HepG2 (cell line): ENCODE results near the gene CACNA1C. TPM values are rescaled to one million over a fixed set of nuclear protein-coding genes. Genes with fewer than 3 reads are reported as not detected.

Experiments used
- ATAC-seq: fragments of 200-7000 bp; cut with Tn5 transposase; 3 replicates; pipeline ENCODE4 v1.9.1; 2020; ENCODE audit warnings: mild to moderate bottlenecking, moderate library complexity
- BruUV-seq: library from RNA; stranded (reverse); fragments of 400-500 nt; replicated peaks from 2 replicates; lab custom pipeline; 2021; lab: Mats Ljungman, UMichigan
- CTCF ChIA-PET: fragments of 300-600 bp; formaldehyde crosslinking; extraction: SDS; loops from one replicate; lab custom pipeline; 2021; ENCODE audit warnings: low total read pairs, inconsistent platforms, low intra/inter-chr PET ratio; lab: Yijun Ruan, JAX
- POLR2A ChIA-PET: fragments of 350-600 bp; sonication (Branson Sonifier 250); formaldehyde crosslinking; loops from one replicate; lab custom pipeline; 2020; ENCODE audit warnings: antibody characterized with exemption, inconsistent platforms; lab: Yijun Ruan, JAX
- DNase-seq: peaks from one replicate; pipeline ENCODE4 v3.0.0-alpha.2; 2015; ENCODE audit warnings: low spot score
- FAIRE-seq: peaks from 3 replicates; lab custom pipeline; 2011; peaks lifted over from hg19 to GRCh38; lab: Jason Lieb, UNC
- H2AFZ ChIP-seq: one replicate; pipeline ENCODE4 v1.6.1; 2011; ENCODE audit warnings: low read length, inconsistent platforms
- H3K27ac ChIP-seq: fragments of 300-600 bp; 3 replicates; pipeline ENCODE4 v1.8.0; 2011; ENCODE audit warnings: mixed run types, mild to moderate bottlenecking, mixed read lengths, low read length, inconsistent platforms; ENCODE audit not compliant: insufficient read depth; ENCODE audit errors: extremely low read length
- H3K27me3 ChIP-seq, 2 experiments: fragments of 200-600 bp in 1 of 2; 2 replicates in 1 of 2; 3 replicates in 1 of 2; pipeline versions ENCODE4 v1.6.0 to v1.8.0; 2011; ENCODE audit warnings: low read length in 2 of 2, mild to moderate bottlenecking in 2 of 2, moderate library complexity in 2 of 2, inconsistent platforms in 1 of 2; ENCODE audit not compliant: insufficient read depth in 2 of 2, control insufficient read depth in 1 of 2
- H3K36me3 ChIP-seq, 2 experiments: fragments of 200-600 bp in 1 of 2; replicated peaks in 1 of 2; 2 replicates in 1 of 2; 3 replicates in 1 of 2; pipeline versions ENCODE4 v1.5.1 to v1.8.0; 2011; ENCODE audit warnings: low read length in 2 of 2, inconsistent platforms in 1 of 2; ENCODE audit not compliant: insufficient read depth in 2 of 2, control insufficient read depth in 1 of 2
- H3K4me1 ChIP-seq: 2 replicates; pipeline ENCODE4 v1.5.1; 2012; ENCODE audit warnings: low read length, inconsistent platforms; ENCODE audit not compliant: insufficient read depth
- H3K4me2 ChIP-seq: 2 replicates; pipeline ENCODE4 v1.6.0; 2011; ENCODE audit warnings: low read depth, low read length, inconsistent platforms
- H3K4me3 ChIP-seq, 3 experiments: fragments of 200-600 bp in 1 of 3; sonication (generic), shearing (Covaris generic) in 1 of 3; replicated peaks in 1 of 3; 2 replicates each; pipeline ENCODE4 v1.5.1; 2011 to 2016; ENCODE audit warnings: low read length in 3 of 3, inconsistent platforms in 2 of 3, low read depth in 2 of 3, mild to moderate bottlenecking in 2 of 3, control low read depth in 1 of 3, mixed read lengths in 1 of 3; ENCODE audit not compliant: insufficient read depth in 1 of 3
- H3K79me2 ChIP-seq: one replicate; pipeline ENCODE4 v1.6.1; 2011; ENCODE audit warnings: low read length, inconsistent platforms; ENCODE audit not compliant: insufficient read depth
- H3K9ac ChIP-seq: 2 replicates; pipeline ENCODE4 v1.6.0; 2011; ENCODE audit warnings: mild to moderate bottlenecking, low read depth, low read length, inconsistent platforms; ENCODE audit not compliant: insufficient read depth
- H3K9me3 ChIP-seq: 2 replicates; pipeline ENCODE4 v1.5.1; 2012; ENCODE audit warnings: mild to moderate bottlenecking, low read length
- H4K20me1 ChIP-seq: 2 replicates; pipeline ENCODE4 v1.6.0; 2011; ENCODE audit warnings: inconsistent platforms, mild to moderate bottlenecking, low read length, moderate library complexity; ENCODE audit not compliant: insufficient read depth
- AFF4 ChIP-seq: sonication (generic); formaldehyde crosslinking; IDR thresholded peaks from 2 replicates; pipeline ENCODE4 v1.4.0; 2020; ENCODE audit warnings: missing genetic modification reagents
- CREBL2 ChIP-seq: sonication (generic); formaldehyde crosslinking; IDR thresholded peaks from 2 replicates; pipeline ENCODE4 v1.8.1; 2023; ENCODE audit warnings: missing genetic modification reagents, mild to moderate bottlenecking, borderline replicate concordance
- DNMT1 ChIP-seq: sonication (generic); formaldehyde crosslinking; IDR thresholded peaks from 2 replicates; pipeline ENCODE4 v1.5.1; 2020; ENCODE audit warnings: mild to moderate bottlenecking, missing genetic modification reagents
- GPN1 ChIP-seq: sonication (generic); formaldehyde crosslinking; IDR thresholded peaks from 2 replicates; pipeline ENCODE4 v1.5.1; 2020; ENCODE audit warnings: missing genetic modification reagents, borderline replicate concordance
- PHB2 ChIP-seq: fragments of 450-650 bp; IDR thresholded peaks from 2 replicates; pipeline ENCODE4 v1.6.1; 2018; ENCODE audit not compliant: partially characterized antibody
- TARDBP ChIP-seq: sonication (generic); formaldehyde crosslinking; IDR thresholded peaks from 2 replicates; pipeline ENCODE4 v1.8.0; 2022; ENCODE audit warnings: mild to moderate bottlenecking, missing genetic modification reagents
- ZBTB1 ChIP-seq: sonication (generic); formaldehyde crosslinking; IDR thresholded peaks from 2 replicates; pipeline ENCODE4 v1.4.0; 2020; ENCODE audit warnings: missing genetic modification reagents, borderline replicate concordance
- ZKSCAN8 ChIP-seq: IDR thresholded peaks from 2 replicates; pipeline ENCODE4 v1.6.1; 2016; ENCODE audit warnings: borderline replicate concordance, missing genetic modification reagents, missing compliant biosample characterization
- ZNF24 ChIP-seq: fragments of 450-650 bp; IDR thresholded peaks from 2 replicates; pipeline ENCODE4 v1.6.1; 2017; ENCODE audit warnings: antibody characterized with exemption, mild to moderate bottlenecking
- ZNF33A ChIP-seq: sonication (generic); formaldehyde crosslinking; IDR thresholded peaks from 2 replicates; pipeline ENCODE4 v1.5.1; 2020; ENCODE audit warnings: missing genetic modification reagents, mild to moderate bottlenecking, moderate library complexity, borderline replicate concordance
- ZNF343 ChIP-seq: sonication (generic); formaldehyde crosslinking; IDR thresholded peaks from 2 replicates; pipeline ENCODE4 v1.4.0; 2020; ENCODE audit warnings: mild to moderate bottlenecking, missing genetic modification reagents
- ZNF501 ChIP-seq: sonication (generic); formaldehyde crosslinking; IDR thresholded peaks from 2 replicates; pipeline ENCODE4 v1.5.1; 2020; ENCODE audit warnings: mild to moderate bottlenecking, moderate library complexity, missing genetic modification reagents
- ZNF629 ChIP-seq: sonication (generic); formaldehyde crosslinking; conservative IDR thresholded peaks from 2 replicates; pipeline ENCODE4 v1.5.0; 2020; ENCODE audit warnings: missing genetic modification reagents
- WGBS: methylation state at CpG from one replicate; pipeline ENCODE4 v1.1.6; 2017; ENCODE audit warnings: low lambda C conversion rate; 5-methylcytosine and 5-hydroxymethylcytosine counted together
- in situ Hi-C: cut with HindIII; loops from 2 replicates; pipeline ENCODE4 v1.10.0; 2017; ENCODE audit warnings: low pct_unique_long_range_greater_than_20kb; ENCODE audit not compliant: extremely low pct_ligation_motif_present
- intact Hi-C: fragments of 100-400 bp; cut with micrococcal nuclease; formaldehyde crosslinking; loops from one replicate; pipeline ENCODE4 v1.10.0; 2022; ENCODE audit not compliant: unreplicated experiment
- polyA plus RNA-seq, 8 experiments: library from polyadenylated mRNA; depleted of rRNA in 3 of 8; stranded (reverse) in 7 of 8; unstranded in 1 of 8; fragments of >200 nt; fragmentation: Illumina TruSeq in 4 of 8; extraction: Trizol in 4 of 8; gene quantifications; 2 replicates each; pipeline versions ENCODE4 v1.2.1 to v1.2.3, GENCODE V29; 2011 to 2016; ENCODE audit warnings: low read depth in 4 of 8, missing spikeins in 1 of 8, mixed read lengths in 1 of 8; ENCODE audit not compliant: insufficient read depth in 1 of 8
- total RNA-seq, 5 experiments: library from RNA; depleted of rRNA; stranded (reverse); fragments of >200 nt; fragmentation: Illumina TruSeq; extraction: Trizol; gene quantifications; 2 replicates each; pipeline ENCODE4 v1.2.3, GENCODE V29; 2016; ENCODE audit warnings: low read depth in 1 of 5

CACNA1C gene
- total and polyA plus RNA-seq, 2 of the 13 experiments (the other 11 are each of a cell fraction or from before 2014, with no cell fraction given) = not detected

GRCh38 chr12:2283916-2284315, 231.1 kb downstream of the CACNA1C start (continued):
- TF ChIP-seq ZNF33A (CRISPR knock-in tag) = no peak
- TF ChIP-seq ZBTB1 (CRISPR knock-in tag) = no peak
- TF ChIP-seq ZNF24 = no peak

- Histone ChIP-seq H3K36me3 (no peaks in the 10 kb centered on the region), H3K4me2 (no peak overlapping the region), H3K27me3 (peaks cover 6 to 50% of the 10 kb centered on the region in 2 experiments), H4K20me1 (no peaks in the 10 kb centered on the region), H3K27ac (no peak overlapping the region), H2AFZ (no peak overlapping the region), H3K9me3 (no peaks in the 10 kb centered on the region), H3K4me3 (no peak overlapping the region), H3K4me1 (no peaks in the 10 kb centered on the region), H3K9ac (no peak overlapping the region), H3K79me2 (no peaks in the 10 kb centered on the region)
- in situ Hi-C loops = loop anchor here (5.0 kb wide), 1 partner anchor 227 kb away; no protein-coding TSS in a partner anchor
- BruUV-seq = no TSS peak
- peak; percentile 52 for ATAC-seq
- no peak for TF ChIP-seq PHB2
- TF ChIP-seq ZNF629 (CRISPR knock-in tag) = no peak
- TF ChIP-seq ZNF501 (CRISPR knock-in tag) = no peak
- no peak for TF ChIP-seq DNMT1 (CRISPR knock-in tag)
- CTCF ChIA-PET = interaction anchor here (2.8 kb wide), 1 partner anchor 227 kb away, joined by 19 read pairs; no protein-coding TSS in a partner anchor
- no peak for DNase-seq
- FAIRE-seq = no peak
- POLR2A ChIA-PET = no interaction called here
- whole genome bisulfite sequencing = 41% methylated on average over 10 of the region's 10 CpGs
- intact Hi-C loops = no loop called here
These were observed 231.6 kb downstream of the CACNA1C start for GRCh38 chr12:2284321-2284813.

- Histone ChIP-seq H3K27me3 (peaks cover 6 to 55% of the 10 kb centered on the region in 2 experiments), H3K4me3 (no peak overlapping the region), H3K9me3 (no peaks in the 10 kb centered on the region), H3K36me3 (no peaks in the 10 kb centered on the region), H2AFZ (no peak overlapping the region), H3K4me2 (no peak overlapping the region), H3K9ac (no peak overlapping the region), H4K20me1 (no peaks in the 10 kb centered on the region), H3K4me1 (no peaks in the 10 kb centered on the region), H3K79me2 (no peaks in the 10 kb centered on the region), H3K27ac (no peak overlapping the region)
- intact Hi-C loops = loop anchor here (1.0 kb wide), 1 partner anchor 228 kb away; no protein-coding TSS in a partner anchor
- FAIRE-seq = peak; percentile 58
- in situ Hi-C loops = loop anchor here (5.0 kb wide), 1 partner anchor 228 kb away; no protein-coding TSS in a partner anchor
- no TSS peak for BruUV-seq
- WGBS = 16% methylated on average over 7 of the region's 8 CpGs
- CTCF ChIA-PET = interaction anchor here (2.8 kb wide), 1 partner anchor 228 kb away, joined by 19 read pairs; no protein-coding TSS in a partner anchor
- peak; percentile 98 for ATAC-seq
- POLR2A ChIA-PET = no interaction called here
- DNase-seq = peak; percentile 29
- TF ChIP-seq ZKSCAN8 (CRISPR knock-in tag) (no peak), GPN1 (CRISPR knock-in tag) (no peak), CREBL2 (CRISPR knock-in tag) (no peak), AFF4 (CRISPR knock-in tag) (no peak), ZNF343 (CRISPR knock-in tag) (no peak), TARDBP (CRISPR knock-in tag) (no peak)
These were observed 232.1 kb downstream of the CACNA1C start for GRCh38 chr12:2284857-2285256.
